ENCODE data around the gene SCYGR1. TPM values are rescaled to one million over a fixed set of nuclear protein-coding genes. Genes with fewer than 3 reads are reported as not detected.
A peak's percentile ranks its signal among the peaks of the same experiment; 100 is the strongest.
"Not testable (repeated sequence)": the region's sequence is repeated elsewhere in the genome, so short reads cannot be mapped to it uniquely, and the experiment has no call there.

The SCYGR1 gene, protein sequence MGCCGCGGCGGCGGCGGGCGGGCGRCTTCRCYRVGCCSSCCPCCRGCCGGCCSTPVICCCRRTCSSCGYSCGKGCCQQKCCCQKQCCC
- not detected in 2 replicates for total RNA-seq

DNA sequence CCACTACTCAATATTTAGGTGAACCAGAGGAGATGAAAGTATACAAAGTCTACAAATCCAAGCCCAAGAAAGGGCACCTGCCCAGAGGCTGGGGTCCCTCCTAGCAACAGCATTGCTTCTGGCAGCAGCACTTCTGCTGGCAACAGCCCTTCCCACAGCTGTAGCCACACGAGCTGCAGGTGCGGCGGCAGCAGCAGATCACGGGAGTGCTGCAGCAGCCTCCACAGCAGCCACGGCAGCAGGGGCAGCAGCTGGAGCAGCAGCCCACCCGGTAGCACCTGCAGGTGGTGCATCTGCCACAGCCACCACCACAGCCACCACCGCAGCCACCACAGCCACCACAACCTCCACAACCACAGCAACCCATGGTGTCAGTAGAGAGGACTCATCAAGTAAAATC lies at the start of gene SCYGR1:
Gene SCYGR1, minus strand, starts transcription at position 367 of the 400 bp plus-strand sequence. Its CDS starts 0 bp downstream, at position 367.
- DNase-seq (ENCODE audit: low read depth in 2 of 2): not testable (repeated sequence)

DNA sequence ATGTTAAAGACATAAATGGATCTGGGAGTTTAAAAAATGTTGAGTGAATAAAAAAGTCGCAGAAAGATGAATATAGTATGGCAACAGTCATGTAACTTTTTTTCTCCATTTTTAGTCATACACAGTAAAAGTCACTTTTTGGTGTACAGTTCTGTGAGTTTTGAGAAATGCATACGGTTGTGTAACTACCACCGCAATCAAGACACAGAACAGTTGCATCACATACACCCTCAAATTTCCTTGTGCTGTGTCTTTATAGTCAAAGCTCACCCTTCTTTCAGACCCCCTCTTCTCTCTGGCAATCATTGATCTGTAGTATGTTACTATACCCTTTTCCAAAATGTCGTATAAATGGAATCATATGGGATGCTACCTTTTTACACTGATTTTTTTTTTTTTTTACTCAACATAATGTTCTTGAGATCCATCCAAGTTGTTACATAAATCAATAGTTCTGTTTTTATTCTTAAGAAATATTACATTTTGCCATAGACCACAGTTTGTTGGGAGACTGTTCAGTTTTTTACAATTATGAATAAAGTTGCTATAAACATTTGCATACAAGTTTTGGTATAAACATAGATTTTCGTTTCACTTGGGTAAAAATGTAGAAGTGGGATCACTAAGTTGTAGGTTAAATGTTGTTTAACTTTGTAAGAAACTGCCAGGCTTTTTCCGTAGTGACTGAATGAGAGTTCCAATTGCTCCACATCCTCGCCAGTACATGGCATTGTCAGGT lies 48.9 kb upstream of the SCYGR1 start:
- DNase-seq (ENCODE audit: low read depth in 2 of 2): no peak

DNA sequence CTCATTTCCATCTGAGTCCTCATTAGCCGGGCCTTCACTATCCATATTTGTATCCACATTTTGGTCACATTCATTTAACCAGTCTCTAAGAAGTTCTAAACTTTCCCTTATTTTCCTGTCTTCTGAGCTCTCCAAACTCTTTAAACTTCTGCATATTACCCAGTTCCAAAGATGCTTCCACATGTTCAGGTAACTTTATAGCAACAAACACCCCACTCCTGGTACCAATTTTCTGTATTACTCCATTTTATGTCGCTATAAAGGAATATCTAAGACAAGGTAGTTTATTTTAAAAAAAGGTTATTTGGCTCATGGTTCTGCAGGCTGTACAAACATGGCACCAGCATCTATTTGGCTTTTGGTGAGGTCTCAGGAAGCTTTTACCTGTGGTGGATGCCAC lies 45.4 kb upstream of the SCYGR1 start:
- DNase-seq (ENCODE audit: low read depth in 2 of 2): no peak

DNA sequence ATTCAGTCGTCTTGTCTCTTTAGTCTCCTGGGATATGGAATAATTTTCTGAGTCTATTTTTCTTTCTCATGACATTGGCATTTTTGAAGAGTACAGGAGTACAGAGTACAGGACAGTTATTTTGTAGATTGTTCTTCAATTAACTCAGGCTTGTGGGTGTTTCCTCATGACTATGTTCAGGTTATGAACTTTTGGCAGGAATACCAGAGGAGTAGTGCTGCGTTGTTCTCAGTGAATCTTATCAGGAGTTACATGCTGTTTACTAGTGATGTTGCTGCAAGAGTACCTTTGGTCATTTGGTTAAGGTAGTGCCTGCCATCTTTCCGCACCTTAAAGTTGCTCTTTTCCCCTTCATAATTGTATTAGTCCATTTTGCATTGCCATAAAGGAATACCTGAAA lies 42.9 kb upstream of the SCYGR1 start:
- no peak for DNase-seq (ENCODE audit: low read depth in 2 of 2)

GRCh38 chr2:227428731-227429285 lies 41.1 kb upstream of the SCYGR1 start:
- DNase-seq (ENCODE audit: low read depth in 2 of 2): no peak

DNA sequence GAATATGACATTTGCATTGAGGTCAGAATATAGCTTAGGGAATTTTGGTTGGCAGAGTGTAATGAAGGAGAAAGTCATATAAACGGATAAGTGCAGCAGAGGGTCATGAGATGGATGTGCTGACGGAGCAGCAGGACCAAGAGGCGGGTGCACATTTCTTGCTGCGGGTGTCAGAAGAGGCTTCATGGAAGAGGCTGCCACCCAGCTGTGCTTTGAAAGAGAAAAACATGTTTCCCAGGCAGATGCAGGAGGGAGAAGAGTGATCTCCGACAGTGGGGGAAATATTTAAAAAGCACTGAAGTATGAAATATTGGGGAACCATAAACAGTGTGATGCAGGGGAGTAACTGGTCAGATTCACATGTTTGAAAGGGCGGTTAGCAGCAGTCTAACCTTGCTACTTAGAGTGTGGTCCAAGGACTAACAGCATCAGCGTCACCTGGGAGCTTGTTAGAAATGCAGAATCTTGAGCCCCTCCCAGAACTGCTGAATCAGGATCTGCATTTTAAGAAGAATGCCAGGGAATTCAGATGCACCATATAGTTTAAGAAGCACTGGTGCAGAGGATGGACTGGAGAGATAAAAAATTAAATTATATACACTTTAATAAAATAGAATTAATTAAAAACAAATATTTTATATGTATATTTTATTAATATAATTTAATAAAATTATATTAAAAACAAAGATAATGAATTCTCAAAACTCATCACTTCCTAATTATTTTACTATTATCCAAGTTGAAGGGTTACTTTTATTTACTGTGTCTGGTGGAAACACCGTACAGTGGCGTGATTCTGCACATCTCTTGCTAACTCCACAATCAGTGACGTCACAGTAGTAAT lies 36.1 kb upstream of the SCYGR1 start:
- DNase-seq (ENCODE audit: low read depth in 2 of 2): no peak

DNA sequence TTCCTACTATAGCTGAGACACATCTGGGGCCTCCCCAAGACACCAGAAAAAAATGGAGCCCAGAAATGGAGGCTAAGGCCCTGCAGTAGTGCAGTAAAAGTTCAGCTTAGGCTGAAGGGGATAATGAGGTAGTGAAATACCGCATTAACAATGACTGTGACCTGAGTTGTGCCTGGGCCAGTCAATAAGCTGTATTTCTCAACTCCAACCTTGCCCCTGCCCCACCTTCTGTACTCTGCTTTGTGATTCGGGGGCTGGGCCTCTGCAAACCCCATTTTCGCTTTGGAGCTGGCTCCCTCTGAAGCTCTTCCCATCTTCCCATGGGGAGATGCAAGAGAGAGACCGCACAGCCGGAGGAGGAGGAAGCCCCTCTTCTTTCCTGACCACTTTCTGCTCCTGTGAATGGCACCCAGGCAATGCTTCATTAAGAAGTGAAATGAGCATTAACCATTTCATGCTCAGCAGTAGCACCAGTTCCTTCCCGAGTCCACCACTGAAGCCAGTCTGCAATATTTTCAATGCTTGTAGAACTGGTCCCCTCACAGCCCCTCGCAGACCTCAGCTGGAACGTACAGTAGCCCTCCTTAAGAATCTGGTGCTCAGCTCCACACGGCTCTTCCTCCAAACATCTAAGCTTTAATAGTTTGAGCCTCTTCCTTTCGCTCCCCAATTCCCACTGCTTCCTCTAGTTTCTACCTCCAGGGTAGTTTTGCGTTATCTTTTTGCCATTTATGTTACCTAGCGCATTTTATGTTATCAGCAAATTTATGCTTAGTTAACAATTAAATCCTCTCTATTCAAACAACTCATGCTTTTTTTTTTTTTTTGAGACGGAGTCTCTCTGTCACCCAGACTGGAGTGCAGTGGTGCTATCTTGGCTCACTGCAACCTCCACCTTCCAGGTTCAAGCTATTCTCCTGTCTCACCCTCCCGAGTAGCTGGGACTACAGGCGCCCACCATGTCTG lies 32.6 kb upstream of the SCYGR1 start:
- DNase-seq (ENCODE audit: low read depth in 2 of 2): no peak

DNA sequence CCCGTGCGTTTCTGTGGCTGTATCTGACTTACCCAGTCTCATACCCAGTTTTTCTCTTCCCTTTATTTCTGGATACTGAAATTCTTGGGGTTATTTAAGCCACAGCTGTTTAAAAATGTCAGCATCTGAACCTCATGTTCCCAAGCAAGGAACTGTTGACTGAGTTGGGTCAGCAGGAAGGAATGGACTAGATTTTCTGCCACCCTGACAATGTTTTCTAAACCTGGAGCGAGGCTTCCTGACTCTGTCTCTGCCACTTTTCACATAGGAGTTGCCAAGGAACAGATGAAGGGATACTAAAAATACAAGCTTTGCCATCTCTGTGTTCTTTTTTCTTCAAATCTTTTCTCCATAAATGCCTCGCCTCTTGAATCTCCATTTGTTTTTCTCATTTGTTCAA lies 29.0 kb upstream of the SCYGR1 start:
- no peak for DNase-seq (ENCODE audit: low read depth in 2 of 2)

- peak; percentile 68 to 85 for DNase-seq (ENCODE audit: low read depth in 2 of 2)
Measured at GRCh38 chr2:227415538-227416424, 28.0 kb upstream of the SCYGR1 start.

DNA sequence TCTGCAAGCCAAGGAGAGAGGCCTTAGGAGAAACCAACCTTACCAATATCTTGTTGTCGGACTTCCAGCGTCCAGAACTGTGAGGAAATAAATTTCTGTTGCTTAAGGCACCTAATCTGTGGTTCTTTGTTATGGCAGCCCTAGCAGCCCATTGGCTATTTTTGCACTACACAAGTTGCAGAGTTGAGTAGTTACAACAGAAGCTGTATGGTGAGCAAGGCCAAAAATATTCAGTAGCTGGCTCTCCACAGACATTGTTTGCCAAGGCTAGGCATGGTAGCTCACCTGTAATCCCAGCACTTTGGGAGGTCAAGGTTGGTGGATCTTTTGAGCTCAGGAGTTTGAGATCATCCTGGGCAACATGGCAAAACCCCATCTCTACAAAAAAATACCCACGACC lies 27.1 kb upstream of the SCYGR1 start:
- no peak for DNase-seq (ENCODE audit: low read depth in 2 of 2)

DNA sequence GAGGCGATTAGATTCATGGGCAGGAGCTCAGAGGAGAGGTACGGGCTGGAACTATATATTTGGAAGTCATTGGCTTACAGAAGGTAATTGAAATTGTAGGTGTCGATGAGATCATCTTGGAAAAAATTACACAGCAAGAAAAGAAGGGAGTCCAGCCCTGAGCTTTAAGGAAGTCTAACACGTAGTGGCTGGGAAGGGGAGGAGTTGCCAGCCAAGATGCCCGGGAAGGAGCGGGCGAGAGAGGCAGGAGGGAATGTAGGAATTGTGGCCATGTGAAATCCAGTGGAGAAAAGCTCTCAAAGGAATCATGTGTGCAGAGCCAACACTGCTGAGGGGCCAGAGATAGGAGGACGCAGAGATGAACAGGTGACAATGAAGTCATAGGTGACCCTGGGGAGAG lies 25.6 kb upstream of the SCYGR1 start:
- no peak for DNase-seq (ENCODE audit: low read depth in 2 of 2)

DNA sequence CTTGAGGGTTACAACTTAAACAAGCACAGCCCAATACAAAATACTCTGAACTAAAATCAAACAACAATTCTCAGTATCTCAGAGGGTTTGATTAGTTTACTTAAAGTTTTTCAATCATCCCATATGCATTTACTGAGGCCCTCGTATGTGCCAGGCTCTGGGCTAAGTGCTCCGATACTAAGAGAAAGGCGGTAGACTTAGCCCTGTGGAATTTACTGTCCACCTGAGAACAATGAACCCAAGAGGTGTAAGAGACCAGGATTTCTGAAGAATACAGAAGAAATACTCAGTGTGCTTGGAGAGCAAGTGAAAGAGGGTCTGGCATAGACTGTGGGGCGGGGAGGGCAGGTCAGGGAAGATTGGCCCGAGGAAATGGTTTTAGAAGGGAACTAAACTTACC lies 25.1 kb upstream of the SCYGR1 start:
- no peak for DNase-seq (ENCODE audit: low read depth in 2 of 2)

GRCh38 chr2:227411990-227412350 lies 24.2 kb upstream of the SCYGR1 start:
- peak in 1 of 2 donors; percentile 21 for DNase-seq (ENCODE audit: low read depth in 2 of 2)

GRCh38 chr2:227411320-227411989 lies 23.7 kb upstream of the SCYGR1 start:
- peak in 1 of 2 donors; percentile 61 for DNase-seq (ENCODE audit: low read depth in 2 of 2)

DNA sequence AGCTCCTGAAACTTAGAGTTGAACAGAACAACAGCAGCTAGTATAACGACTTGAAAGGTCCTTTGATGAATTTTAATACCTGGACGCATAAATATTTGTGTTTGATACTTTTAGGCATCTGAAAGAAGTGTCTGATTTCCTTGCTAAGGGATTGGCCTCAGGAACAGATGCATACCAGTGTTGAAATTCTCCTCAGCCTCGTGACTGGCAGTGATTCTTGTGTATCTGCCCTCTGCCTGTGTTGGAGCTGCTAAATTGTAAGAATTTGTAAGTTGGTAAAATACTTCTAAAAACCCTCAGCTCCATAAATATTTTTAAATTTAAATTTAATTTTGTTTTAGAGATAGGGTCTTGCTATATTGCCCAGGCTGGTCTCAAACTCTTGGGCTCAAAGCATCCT lies 22.4 kb upstream of the SCYGR1 start:
- no peak for DNase-seq (ENCODE audit: low read depth in 2 of 2)

DNA sequence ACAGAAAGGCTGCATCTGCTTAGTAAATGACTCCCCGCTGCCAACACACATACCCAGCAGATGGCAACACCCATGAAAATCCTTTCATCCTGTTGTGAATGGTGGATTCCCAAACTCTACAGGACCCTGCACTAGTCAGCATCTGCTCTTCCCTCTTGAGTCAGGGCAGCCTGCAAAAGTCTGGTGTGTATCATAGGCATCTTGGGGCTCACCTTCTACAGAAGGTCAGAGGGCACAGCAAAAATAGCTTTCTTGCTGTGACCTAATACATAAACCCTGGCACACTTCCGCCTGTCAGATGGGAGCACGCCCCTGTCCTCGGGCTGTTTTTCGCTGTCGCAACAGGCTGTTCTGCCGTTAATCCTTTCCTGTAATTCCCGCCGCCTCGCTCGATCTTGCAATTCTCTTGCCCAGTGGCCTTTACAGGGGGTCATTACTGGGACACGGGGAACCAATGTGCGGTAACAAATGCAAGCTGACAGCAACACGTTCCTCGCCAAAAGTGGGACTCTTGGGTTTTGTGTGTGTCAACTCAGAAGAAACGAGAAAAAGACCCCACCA lies 19.9 kb upstream of the SCYGR1 start:
- DNase-seq (ENCODE audit: low read depth in 2 of 2): peak in 1 of 2 donors; percentile 16

DNA sequence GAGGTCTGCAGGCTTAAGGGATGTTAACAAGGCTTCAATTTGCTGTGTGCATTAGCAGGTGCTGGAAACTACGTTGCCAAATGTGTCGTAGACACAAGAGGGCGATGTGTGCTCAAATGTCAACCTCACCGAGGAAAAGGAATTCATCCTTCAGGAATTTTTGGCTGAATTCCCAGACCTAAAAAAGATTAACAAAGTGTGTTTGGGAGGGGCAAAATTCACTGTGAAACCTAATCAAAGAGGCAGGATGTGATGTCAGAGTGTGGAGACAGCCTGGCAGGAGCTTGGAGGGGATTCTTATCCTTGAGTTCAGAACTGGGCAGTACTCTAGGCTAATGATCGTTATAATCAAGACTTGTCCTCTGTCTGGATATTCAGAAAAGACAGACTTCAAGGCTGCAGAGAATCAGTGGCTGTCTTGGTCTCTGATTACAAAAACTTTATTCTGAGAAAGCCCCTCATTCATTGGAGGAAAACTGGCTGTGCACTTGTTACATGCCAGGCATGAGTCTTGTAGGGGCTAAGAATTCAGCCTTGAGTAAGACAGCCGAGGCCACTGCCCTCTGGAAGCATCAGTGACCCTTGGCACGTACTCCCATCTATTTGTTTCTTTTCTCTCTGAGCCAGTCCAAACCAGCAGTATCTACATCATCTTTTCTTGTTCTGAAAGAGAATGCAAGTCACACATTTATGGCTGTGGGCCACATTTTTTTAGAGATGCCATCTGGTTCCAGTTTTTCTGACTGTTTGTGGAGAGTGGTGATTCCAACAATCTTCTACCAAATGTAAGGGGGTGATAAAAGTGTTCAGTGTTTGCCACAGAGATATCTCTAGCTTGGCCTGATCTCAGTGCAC lies 18.7 kb upstream of the SCYGR1 start:
- peak; percentile 93 to 96 for DNase-seq (ENCODE audit: low read depth in 2 of 2)

GRCh38 chr2:227404585-227405271 lies 17.0 kb upstream of the SCYGR1 start:
- no peak for DNase-seq (ENCODE audit: low read depth in 2 of 2)
